Ovary (tissue), 3 donors: Measurements from ENCODE around the gene TBR1.

Experiments
- POLR2A ChIP-seq: fragments of 450-650 bp; IDR thresholded peaks from one replicate; pipeline ENCODE4 v1.6.1; 2017; ENCODE audit warnings: antibody characterized with exemption, mild to moderate bottlenecking, moderate library complexity
- TF ChIP-seq, protein P1 (sequence below), 3 donors: fragments of 450-650 bp in 2 of 3; fragments of 200-600 bp in 1 of 3; IDR thresholded peaks; one replicate each; pipeline versions ENCODE4 v1.5.1 to v1.8.0; 2016 to 2022; ENCODE audit warnings: antibody characterized with exemption in 3 of 3, mild to moderate bottlenecking in 1 of 3
- donor health status: DM: no; HTN: no; CAD: no.

DNA sequence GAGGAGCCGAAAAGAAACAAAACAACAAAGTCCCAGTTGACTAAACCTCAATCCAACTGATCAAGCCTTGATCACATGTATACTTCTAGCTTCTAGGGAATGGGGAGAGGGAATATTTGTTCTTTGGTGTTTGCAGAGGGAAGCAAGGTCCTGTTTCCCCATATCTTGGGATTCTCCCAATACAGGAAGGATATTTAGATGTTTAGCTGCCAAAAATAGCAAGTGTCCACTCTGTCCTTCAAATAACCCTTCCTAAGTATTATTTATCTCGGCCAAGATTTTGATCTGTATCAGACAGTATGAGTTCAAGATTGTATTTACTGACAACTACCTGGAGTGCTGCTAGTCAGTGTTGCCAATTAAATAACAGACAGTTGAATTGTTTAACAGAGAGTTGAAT is 55.5 kb downstream of the TBR1 start:
- TF ChIP-seq, protein P1, sequence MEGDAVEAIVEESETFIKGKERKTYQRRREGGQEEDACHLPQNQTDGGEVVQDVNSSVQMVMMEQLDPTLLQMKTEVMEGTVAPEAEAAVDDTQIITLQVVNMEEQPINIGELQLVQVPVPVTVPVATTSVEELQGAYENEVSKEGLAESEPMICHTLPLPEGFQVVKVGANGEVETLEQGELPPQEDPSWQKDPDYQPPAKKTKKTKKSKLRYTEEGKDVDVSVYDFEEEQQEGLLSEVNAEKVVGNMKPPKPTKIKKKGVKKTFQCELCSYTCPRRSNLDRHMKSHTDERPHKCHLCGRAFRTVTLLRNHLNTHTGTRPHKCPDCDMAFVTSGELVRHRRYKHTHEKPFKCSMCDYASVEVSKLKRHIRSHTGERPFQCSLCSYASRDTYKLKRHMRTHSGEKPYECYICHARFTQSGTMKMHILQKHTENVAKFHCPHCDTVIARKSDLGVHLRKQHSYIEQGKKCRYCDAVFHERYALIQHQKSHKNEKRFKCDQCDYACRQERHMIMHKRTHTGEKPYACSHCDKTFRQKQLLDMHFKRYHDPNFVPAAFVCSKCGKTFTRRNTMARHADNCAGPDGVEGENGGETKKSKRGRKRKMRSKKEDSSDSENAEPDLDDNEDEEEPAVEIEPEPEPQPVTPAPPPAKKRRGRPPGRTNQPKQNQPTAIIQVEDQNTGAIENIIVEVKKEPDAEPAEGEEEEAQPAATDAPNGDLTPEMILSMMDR (IDR thresholded peaks at IDR 0.05): no peak
- TF ChIP-seq POLR2A: no peak
